ENCODE results near the gene SCMH1. TPM values are rescaled to one million over a fixed set of nuclear protein-coding genes. Genes with fewer than 3 reads are reported as not detected.

Gene SCMH1
- total and polyA plus RNA-seq, 2 of the 4 experiments (the other 2 are of a cell fraction): 9.0 to 19.4 TPM

DNA sequence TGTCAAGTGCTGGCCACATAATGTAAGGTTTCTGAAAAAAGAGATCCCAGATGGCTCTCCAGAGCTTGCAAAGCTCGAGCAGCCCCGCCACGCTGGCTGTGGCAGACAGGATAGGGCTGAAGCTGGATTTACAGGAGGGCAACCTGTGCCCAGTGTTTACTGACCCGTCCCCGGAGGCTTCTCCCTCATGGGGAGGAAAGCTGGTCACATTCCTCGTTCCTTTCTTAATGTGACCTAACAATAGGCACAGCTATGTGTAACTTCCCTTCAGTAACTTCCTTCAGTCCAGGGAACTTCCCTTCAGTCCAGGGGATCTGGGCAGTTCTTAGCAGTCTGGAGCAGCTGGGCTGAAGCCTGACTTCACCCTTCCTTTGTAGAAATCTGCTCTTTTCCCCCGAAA lies 228.3 kb downstream of the SCMH1 start:
- POLR2A ChIA-PET (ENCODE audit: unreplicated experiment): no interaction called here
- CTCF ChIA-PET: no interaction called here
- ATAC-seq (ENCODE audit: low read depth): no peak

More for the DNA sequence above, 228.3 kb downstream of the SCMH1 start:
- Histone ChIP-seq H2BK120ac (ENCODE audit: low read depth, low read length) (no peak overlapping the region), H3K9me3 (ENCODE audit: control insufficient read depth, insufficient read depth, low read length) (no peaks in the 10 kb centered on the region), H2AK9ac (replicated peaks; ENCODE audit: low read depth, low read length, poor library complexity) (no peak overlapping the region), H2BK20ac (ENCODE audit: low read depth, low read length) (no peak overlapping the region), H2BK5ac (ENCODE audit: low read depth, low read length, poor library complexity, severe bottlenecking) (no peak overlapping the region), H3K27me3 (ENCODE audit: control insufficient read depth, insufficient read depth, low read length) (no peaks in the 10 kb centered on the region), H3K9me1 (ENCODE audit: insufficient read depth, low read length) (no peaks in the 10 kb centered on the region), H3K4me1 (ENCODE audit: control insufficient read depth, insufficient read depth, low read length) (no peaks in the 10 kb centered on the region), H3K23ac (ENCODE audit: low read depth, low read length) (no peak overlapping the region), H3K56ac (ENCODE audit: extremely low read depth, insufficient read depth, low read length) (no peak overlapping the region), H4K20me1 (ENCODE audit: insufficient read depth, low read length) (no peaks in the 10 kb centered on the region; the same call in 1 of the 2 replicates), H4K91ac (ENCODE audit: insufficient read depth, low read depth, low read length) (no peak overlapping the region), H3K18ac (ENCODE audit: low read depth, low read length) (no peak overlapping the region), H3K27ac (ENCODE audit: insufficient read depth, low read length) (no peak overlapping the region), H4K8ac (ENCODE audit: low read depth in 2 of 2, low read length in 2 of 2) (no peak overlapping the region), H3K4me3 (ENCODE audit: insufficient read depth, low read depth, low read length) (no peak overlapping the region), H3K4me2 (ENCODE audit: low read depth, low read length) (no peak overlapping the region), H3K9ac (ENCODE audit: low read depth, low read length) (no peak overlapping the region), H2AK5ac (ENCODE audit: low read depth, low read length) (no peak overlapping the region), H3K14ac (replicated peaks; ENCODE audit: low read depth, low read length) (no peak overlapping the region), H2BK15ac (ENCODE audit: low read depth, low read length) (no peak overlapping the region), H3K79me1 (ENCODE audit: low read depth in 1 of 2, low read length in 2 of 2) (peaks cover 7 to 51% of the 10 kb centered on the region in 2 experiments; a peak in 3 of 4 replicates), H2AFZ (replicated peaks; ENCODE audit: low read length, poor library complexity) (no peak overlapping the region), H4K5ac (ENCODE audit: low read depth, low read length) (no peak overlapping the region), H3K4ac (ENCODE audit: low read depth, low read length) (no peak overlapping the region), H3K36me3 (ENCODE audit: control insufficient read depth, insufficient read depth, low read length) (peaks cover 38% of the 10 kb centered on the region)
- dilution Hi-C loops (cut with HindIII; ENCODE audit: low sequenced_read_pairs, unreplicated experiment): no loop called here
- in situ Hi-C loops (cut with MboI; ENCODE audit: low sequenced_read_pairs): no loop called here
- no peak for DNase-seq
- TF ChIP-seq MAFK (IDR thresholded peaks at IDR 0.05; ENCODE audit: low read depth, low read length): no peak
- TF ChIP-seq MAZ (IDR thresholded peaks at IDR 0.05; ENCODE audit: borderline replicate concordance, low read depth, low read length): no peak
- no peak for TF ChIP-seq FOS (IDR thresholded peaks at IDR 0.05; ENCODE audit: low read depth, low read length)
- TF ChIP-seq RCOR1 (IDR thresholded peaks at IDR 0.05; ENCODE audit: insufficient replicate concordance, low read length): no peak
- no peak for TF ChIP-seq CHD1 (IDR thresholded peaks at IDR 0.05; ENCODE audit: low read depth, low read length)
- TF ChIP-seq POLR2A (IDR thresholded peaks at IDR 0.05; ENCODE audit: low read depth, low read length): no peak
- no peak for TF ChIP-seq CEBPB (IDR thresholded peaks at IDR 0.05; ENCODE audit: low read depth, low read length)
- TF ChIP-seq, protein P1, sequence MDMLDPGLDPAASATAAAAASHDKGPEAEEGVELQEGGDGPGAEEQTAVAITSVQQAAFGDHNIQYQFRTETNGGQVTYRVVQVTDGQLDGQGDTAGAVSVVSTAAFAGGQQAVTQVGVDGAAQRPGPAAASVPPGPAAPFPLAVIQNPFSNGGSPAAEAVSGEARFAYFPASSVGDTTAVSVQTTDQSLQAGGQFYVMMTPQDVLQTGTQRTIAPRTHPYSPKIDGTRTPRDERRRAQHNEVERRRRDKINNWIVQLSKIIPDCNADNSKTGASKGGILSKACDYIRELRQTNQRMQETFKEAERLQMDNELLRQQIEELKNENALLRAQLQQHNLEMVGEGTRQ (IDR thresholded peaks at IDR 0.05; ENCODE audit: low read depth, low read length): no peak
- TF ChIP-seq RFX5 (IDR thresholded peaks at IDR 0.05; ENCODE audit: low read depth, low read length): no peak
- TF ChIP-seq, protein P2, sequence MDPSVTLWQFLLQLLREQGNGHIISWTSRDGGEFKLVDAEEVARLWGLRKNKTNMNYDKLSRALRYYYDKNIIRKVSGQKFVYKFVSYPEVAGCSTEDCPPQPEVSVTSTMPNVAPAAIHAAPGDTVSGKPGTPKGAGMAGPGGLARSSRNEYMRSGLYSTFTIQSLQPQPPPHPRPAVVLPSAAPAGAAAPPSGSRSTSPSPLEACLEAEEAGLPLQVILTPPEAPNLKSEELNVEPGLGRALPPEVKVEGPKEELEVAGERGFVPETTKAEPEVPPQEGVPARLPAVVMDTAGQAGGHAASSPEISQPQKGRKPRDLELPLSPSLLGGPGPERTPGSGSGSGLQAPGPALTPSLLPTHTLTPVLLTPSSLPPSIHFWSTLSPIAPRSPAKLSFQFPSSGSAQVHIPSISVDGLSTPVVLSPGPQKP (IDR thresholded peaks at IDR 0.05; ENCODE audit: borderline replicate concordance, low read depth, low read length): no peak
- TF ChIP-seq MXI1 (IDR thresholded peaks at IDR 0.05; ENCODE audit: borderline replicate concordance, low read depth, low read length): no peak
- TF ChIP-seq RAD21 (IDR thresholded peaks at IDR 0.05; ENCODE audit: low read length): no peak
- TF ChIP-seq NFE2L2 (IDR thresholded peaks at IDR 0.05; ENCODE audit: low read depth, low read length): no peak
- TF ChIP-seq, protein P3, sequence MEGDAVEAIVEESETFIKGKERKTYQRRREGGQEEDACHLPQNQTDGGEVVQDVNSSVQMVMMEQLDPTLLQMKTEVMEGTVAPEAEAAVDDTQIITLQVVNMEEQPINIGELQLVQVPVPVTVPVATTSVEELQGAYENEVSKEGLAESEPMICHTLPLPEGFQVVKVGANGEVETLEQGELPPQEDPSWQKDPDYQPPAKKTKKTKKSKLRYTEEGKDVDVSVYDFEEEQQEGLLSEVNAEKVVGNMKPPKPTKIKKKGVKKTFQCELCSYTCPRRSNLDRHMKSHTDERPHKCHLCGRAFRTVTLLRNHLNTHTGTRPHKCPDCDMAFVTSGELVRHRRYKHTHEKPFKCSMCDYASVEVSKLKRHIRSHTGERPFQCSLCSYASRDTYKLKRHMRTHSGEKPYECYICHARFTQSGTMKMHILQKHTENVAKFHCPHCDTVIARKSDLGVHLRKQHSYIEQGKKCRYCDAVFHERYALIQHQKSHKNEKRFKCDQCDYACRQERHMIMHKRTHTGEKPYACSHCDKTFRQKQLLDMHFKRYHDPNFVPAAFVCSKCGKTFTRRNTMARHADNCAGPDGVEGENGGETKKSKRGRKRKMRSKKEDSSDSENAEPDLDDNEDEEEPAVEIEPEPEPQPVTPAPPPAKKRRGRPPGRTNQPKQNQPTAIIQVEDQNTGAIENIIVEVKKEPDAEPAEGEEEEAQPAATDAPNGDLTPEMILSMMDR (conservative IDR thresholded peaks at IDR 0.05; ENCODE audit: low read depth, low read length): no peak
- TF ChIP-seq BHLHE40 (IDR thresholded peaks at IDR 0.05; ENCODE audit: low read depth, low read length): no peak
- 100% methylated on average over 2 of the region's 7 CpGs; no CpG with 5 or more reads in 1 of the 2 experiments for WGBS, 2 experiments (ENCODE audit: extremely low coverage in 2 of 2, insufficient read length in 1 of 2)
- no TSS peak for BruUV-seq (replicated peaks)
- intact Hi-C loops (cut with micrococcal nuclease): no loop called here

Measured in IMR-90 (cell line).